Mesothelial cell of epicardium (in vitro differentiated cells): ENCODE measurements around the gene SKAP1. TPM values are rescaled to one million over a fixed set of nuclear protein-coding genes. Genes with fewer than 3 reads are reported as not detected.
A peak's percentile ranks its signal among the peaks of the same experiment; 100 is the strongest.

Source experiments
- DNase-seq, 2 experiments: peaks; one replicate each; pipeline ENCODE4 v3.0.0; 2021; ENCODE audit warnings: low spot score in 2 of 2; ENCODE audit not compliant: unreplicated experiment in 2 of 2
- H3K27ac Mint-ChIP-seq: 2 replicates; pipeline ENCODE4 v1.8.0; 2021; ENCODE audit warnings: mixed read lengths
- H3K27me3 Mint-ChIP-seq: 2 replicates; pipeline ENCODE4 v1.8.0; 2021; ENCODE audit warnings: low read depth, mixed read lengths
- H3K36me3 Mint-ChIP-seq: 2 replicates; pipeline ENCODE4 v1.8.0; 2021; ENCODE audit warnings: mixed read lengths
- H3K4me1 Mint-ChIP-seq: 2 replicates; pipeline ENCODE4 v1.8.0; 2021; ENCODE audit warnings: mixed read lengths
- H3K4me3 Mint-ChIP-seq: 2 replicates; pipeline ENCODE4 v1.8.0; 2021; ENCODE audit warnings: mild to moderate bottlenecking, moderate library complexity, mixed read lengths
- H3K9me3 Mint-ChIP-seq: 2 replicates; pipeline ENCODE4 v1.8.0; 2021; ENCODE audit warnings: mixed read lengths
- CTCF ChIP-seq: fragments of 200-600 bp; sonication (generic); IDR thresholded peaks from one replicate; pipeline ENCODE4 v1.5.0; 2021; ENCODE audit warnings: antibody characterized with exemption; ENCODE audit not compliant: unreplicated experiment
- total RNA-seq: library from RNA; stranded (reverse); gene quantifications from 3 replicates; pipeline ENCODE4 v1.2.1, GENCODE V29; 2021

The SKAP1 gene
- total RNA-seq, 1 donor from 2014 or later, result 3.4 TPM

- TF ChIP-seq CTCF, result no peak
- no peaks in the 10 kb centered on the region for H3K27me3 Mint-ChIP-seq
Measured at GRCh38 chr17:48307255-48307654, 122.8 kb downstream of the SKAP1 start.

GRCh38 chr17:48301002-48301401, 129.0 kb downstream of the SKAP1 start:
- H3K4me1 Mint-ChIP-seq, result peaks cover 69% of the 10 kb centered on the region
- no peaks in the 10 kb centered on the region for H3K36me3 Mint-ChIP-seq
- H3K27ac Mint-ChIP-seq, result peak overlapping the region; percentile 93
- no peak for DNase-seq
- no peak overlapping the region for H3K4me3 Mint-ChIP-seq
- no peaks in the 10 kb centered on the region for H3K9me3 Mint-ChIP-seq
- H3K27me3 Mint-ChIP-seq, result no peaks in the 10 kb centered on the region
- no peak for TF ChIP-seq CTCF

More at GRCh38 chr17:48307255-48307654, 122.8 kb downstream of the SKAP1 start:
- H3K9me3 Mint-ChIP-seq, result no peaks in the 10 kb centered on the region
- peaks cover 79% of the 10 kb centered on the region for H3K4me1 Mint-ChIP-seq
- peak overlapping the region; percentile 97 for H3K27ac Mint-ChIP-seq
- no peaks in the 10 kb centered on the region for H3K36me3 Mint-ChIP-seq
- no peak for DNase-seq
- H3K4me3 Mint-ChIP-seq, result no peak overlapping the region

- no peak for DNase-seq
- Mint-ChIP-seq H3K4me1 (peaks cover 75% of the 10 kb centered on the region), H3K4me3 (no peak overlapping the region), H3K27me3 (no peaks in the 10 kb centered on the region), H3K36me3 (no peaks in the 10 kb centered on the region), H3K9me3 (no peaks in the 10 kb centered on the region), H3K27ac (peak overlapping the region; percentile 93)
- no peak for TF ChIP-seq CTCF
Measured at GRCh38 chr17:48299760-48300159, 130.3 kb downstream of the SKAP1 start.

DNA sequence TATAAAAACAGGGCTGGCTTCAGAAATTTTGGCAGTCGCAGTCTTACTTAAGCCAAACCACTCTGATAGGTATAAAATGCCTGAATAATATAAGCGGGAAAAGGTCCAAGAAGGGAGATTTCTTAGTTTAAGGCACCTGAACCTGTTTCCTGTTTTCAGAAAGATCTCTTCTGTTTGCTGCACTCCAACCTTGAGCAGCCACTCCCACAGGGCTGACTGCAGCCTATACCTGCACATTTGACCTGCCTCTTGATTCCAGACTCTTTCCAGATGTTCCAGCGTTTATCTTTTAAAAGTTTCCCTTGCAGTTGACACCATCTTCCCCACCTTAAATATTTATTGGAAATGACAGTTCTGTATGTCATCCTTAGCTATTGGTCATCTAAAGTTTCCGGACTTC, 132.2 kb downstream of the SKAP1 start:
- Mint-ChIP-seq H3K9me3 (no peaks in the 10 kb centered on the region), H3K4me3 (no peak overlapping the region), H3K36me3 (no peaks in the 10 kb centered on the region), H3K27ac (peak overlapping the region; percentile 93), H3K27me3 (no peaks in the 10 kb centered on the region), H3K4me1 (peaks cover 81% of the 10 kb centered on the region)
- no peak for TF ChIP-seq CTCF
- no peak for DNase-seq

DNA sequence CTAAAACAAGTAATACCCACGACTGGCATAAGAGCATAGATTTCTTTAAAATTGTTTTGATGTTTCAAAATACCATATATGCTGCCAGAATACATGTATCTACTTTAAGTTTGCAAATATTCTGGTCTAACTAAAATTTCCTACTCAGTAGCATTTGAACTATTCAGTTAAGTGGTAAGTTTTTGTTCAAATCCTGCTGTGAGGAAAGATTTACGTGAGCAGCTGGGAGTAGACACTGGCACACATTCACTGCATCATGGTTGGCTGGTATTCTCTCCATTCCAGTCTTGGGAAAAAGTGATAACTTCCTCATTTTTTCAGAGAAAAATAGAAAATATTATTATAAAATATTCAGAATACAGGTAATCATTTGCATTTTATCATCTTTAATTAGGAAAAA, 133.6 kb downstream of the SKAP1 start:
- DNase-seq, result no peak
- H3K9me3 Mint-ChIP-seq, result no peaks in the 10 kb centered on the region
- no peak for TF ChIP-seq CTCF
- peaks cover 88% of the 10 kb centered on the region for H3K4me1 Mint-ChIP-seq
- H3K27ac Mint-ChIP-seq, result peak overlapping the region; percentile 95
- no peaks in the 10 kb centered on the region for H3K36me3 Mint-ChIP-seq
- no peaks in the 10 kb centered on the region for H3K27me3 Mint-ChIP-seq
- peak overlapping the region; percentile 23 for H3K4me3 Mint-ChIP-seq
